Fibroblast of lung (primary cell): ENCODE measurements around the gene POGLUT2.

Experiments
- EZH2 ChIP-seq: IDR thresholded peaks from 2 replicates; pipeline ENCODE4 v1.5.1; 2012; ENCODE audit warnings: low read length, control low read depth, mild to moderate bottlenecking; ENCODE audit errors: missing control alignments
- TF ChIP-seq, protein P1 (sequence below), 2 donors: IDR thresholded peaks in 1 of 2; conservative IDR thresholded peaks in 1 of 2; 1 replicate in 1 of 2; 2 replicates in 1 of 2; pipeline ENCODE4 v1.5.1; 2011 to 2012; ENCODE audit warnings: low read length in 2 of 2, control low read depth in 1 of 2, inconsistent platforms in 1 of 2, low read depth in 1 of 2, mild to moderate bottlenecking in 1 of 2

DNA sequence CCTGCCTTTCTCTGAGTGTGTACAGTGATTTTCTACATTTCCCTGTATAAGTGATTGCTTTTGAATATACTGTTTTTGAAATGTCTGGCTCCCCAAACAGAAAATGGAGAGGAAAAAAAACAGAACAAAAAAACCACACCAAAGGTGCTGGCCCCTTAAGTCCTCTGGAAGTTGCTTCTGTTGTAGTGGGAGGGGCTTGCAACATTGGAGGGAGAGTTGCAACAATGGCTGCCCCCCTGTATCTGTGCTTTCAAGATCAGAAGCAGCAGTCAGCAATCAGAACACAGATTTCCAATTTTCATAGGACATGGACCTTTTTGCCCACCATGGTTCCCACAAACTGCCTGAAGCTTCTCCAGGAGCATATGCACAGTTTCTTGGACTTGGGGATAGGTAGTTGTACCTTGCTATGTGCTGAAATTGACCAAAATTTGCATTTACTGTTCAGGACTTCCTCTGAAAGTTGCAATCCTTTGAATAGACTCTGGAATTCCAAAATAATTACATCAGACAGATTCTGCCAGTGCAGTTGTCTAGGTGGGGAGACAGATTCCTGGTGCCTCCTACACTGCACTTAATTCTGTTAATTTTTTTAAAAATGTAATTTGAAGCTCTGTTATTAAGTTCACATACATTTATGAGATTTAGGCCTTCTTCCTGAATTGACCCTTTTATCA, 14.0 kb upstream of the POGLUT2 start:
- TF ChIP-seq, protein P1, sequence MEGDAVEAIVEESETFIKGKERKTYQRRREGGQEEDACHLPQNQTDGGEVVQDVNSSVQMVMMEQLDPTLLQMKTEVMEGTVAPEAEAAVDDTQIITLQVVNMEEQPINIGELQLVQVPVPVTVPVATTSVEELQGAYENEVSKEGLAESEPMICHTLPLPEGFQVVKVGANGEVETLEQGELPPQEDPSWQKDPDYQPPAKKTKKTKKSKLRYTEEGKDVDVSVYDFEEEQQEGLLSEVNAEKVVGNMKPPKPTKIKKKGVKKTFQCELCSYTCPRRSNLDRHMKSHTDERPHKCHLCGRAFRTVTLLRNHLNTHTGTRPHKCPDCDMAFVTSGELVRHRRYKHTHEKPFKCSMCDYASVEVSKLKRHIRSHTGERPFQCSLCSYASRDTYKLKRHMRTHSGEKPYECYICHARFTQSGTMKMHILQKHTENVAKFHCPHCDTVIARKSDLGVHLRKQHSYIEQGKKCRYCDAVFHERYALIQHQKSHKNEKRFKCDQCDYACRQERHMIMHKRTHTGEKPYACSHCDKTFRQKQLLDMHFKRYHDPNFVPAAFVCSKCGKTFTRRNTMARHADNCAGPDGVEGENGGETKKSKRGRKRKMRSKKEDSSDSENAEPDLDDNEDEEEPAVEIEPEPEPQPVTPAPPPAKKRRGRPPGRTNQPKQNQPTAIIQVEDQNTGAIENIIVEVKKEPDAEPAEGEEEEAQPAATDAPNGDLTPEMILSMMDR (conservative IDR thresholded peaks at IDR 0.05 in 1 of 2, IDR thresholded peaks at IDR 0.05 in 1 of 2; ENCODE audit: low read depth in 1 of 2, low read length in 2 of 2) = no peak
- no peak for TF ChIP-seq EZH2
